SK-N-DZ (cell line): ENCODE data around the gene FBXO41.

Experiments used
- DNase-seq: peaks from one replicate; pipeline ENCODE4 v3.0.0-alpha.2; 2015; ENCODE audit warnings: low spot score

The FBXO41 gene

GRCh38 chr2:73243884-73244570 is 40.3 kb downstream of the FBXO41 start:
- DNase-seq, result no peak

- DNase-seq, result no peak
Measured at GRCh38 chr2:73239776-73240175, 44.5 kb downstream of the FBXO41 start.

GRCh38 chr2:73238976-73239375 is 45.3 kb downstream of the FBXO41 start:
- DNase-seq, result no peak

GRCh38 chr2:73238149-73238548 is 46.1 kb downstream of the FBXO41 start:
- DNase-seq, result no peak

GRCh38 chr2:73237168-73237567 is 47.1 kb downstream of the FBXO41 start:
- no peak for DNase-seq

GRCh38 chr2:73235315-73236028 is 48.8 kb downstream of the FBXO41 start:
- DNase-seq, result no peak

- peak; percentile 93 for DNase-seq
Measured at GRCh38 chr2:73233932-73234832, 50.1 kb downstream of the FBXO41 start, which contains the start of gene CCT7. Gene CCT7, plus strand, starts transcription at chr2:73234308. Its CDS starts 71 bp downstream, at chr2:73234379.

- DNase-seq, result peak; percentile 99
Measured at GRCh38 chr2:73233154-73233931, 50.9 kb downstream of the FBXO41 start, which contains the start of gene PRADC1. Gene PRADC1, minus strand, starts transcription at chr2:73233239. Its CDS starts 79 bp downstream, at chr2:73233160.

GRCh38 chr2:73232403-73233153 is 51.7 kb downstream of the FBXO41 start:
- peak; percentile 35 for DNase-seq

GRCh38 chr2:73228631-73229030 is 55.6 kb downstream of the FBXO41 start:
- no peak for DNase-seq

- DNase-seq, result no peak
Measured at GRCh38 chr2:73227086-73227485, 57.2 kb downstream of the FBXO41 start.

- DNase-seq, result no peak
Measured at GRCh38 chr2:73225513-73226360, 58.5 kb downstream of the FBXO41 start.

- no peak for DNase-seq
Measured at GRCh38 chr2:73223821-73224220, 60.5 kb downstream of the FBXO41 start.

GRCh38 chr2:73218298-73218697 is 66.0 kb downstream of the FBXO41 start:
- no peak for DNase-seq

- DNase-seq, result no peak
Measured at GRCh38 chr2:73217826-73218225, 66.5 kb downstream of the FBXO41 start.

- DNase-seq, result no peak
Measured at GRCh38 chr2:73217160-73217559, 67.1 kb downstream of the FBXO41 start.

- no peak for DNase-seq
Measured at GRCh38 chr2:73215254-73215653, 69.0 kb downstream of the FBXO41 start.

GRCh38 chr2:73214120-73215035 is 69.9 kb downstream of the FBXO41 start, which contains the start of gene SMYD5:
Gene SMYD5, plus strand, starts transcription at chr2:73214245. Its CDS starts 22 bp downstream, at chr2:73214267.
- DNase-seq, result peak; percentile 88
